ENCODE measurements around the gene NELFB.

Gene NELFB

GRCh38 chr9:137305060-137305797, 50.1 kb downstream of the NELFB start:
- DNase-seq: peak; percentile 43

- no peak for DNase-seq
These were observed 50.6 kb downstream of the NELFB start for GRCh38 chr9:137305798-137306065.

- no peak for DNase-seq
These were observed 51.1 kb downstream of the NELFB start for GRCh38 chr9:137306066-137306849.

DNA sequence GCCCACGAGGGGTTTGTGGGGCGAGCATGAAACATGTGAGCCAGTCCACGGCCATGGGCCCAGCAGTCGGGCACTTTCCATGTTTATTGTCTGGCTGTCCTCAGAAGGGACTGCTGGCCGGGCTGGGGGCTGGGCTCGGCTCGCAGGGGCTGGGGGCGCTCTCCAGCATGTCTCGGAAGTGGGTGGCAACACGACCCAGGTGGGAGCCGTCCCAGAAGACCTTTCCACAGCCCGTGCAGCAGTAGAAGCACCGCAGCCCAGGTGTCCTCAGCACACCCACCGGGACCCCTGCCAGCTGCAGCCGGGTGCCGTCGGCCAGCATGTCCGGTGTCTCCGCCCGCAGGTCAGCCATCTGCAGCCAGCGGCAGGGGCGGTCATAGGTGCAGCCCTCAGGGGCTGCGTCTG, 51.7 kb downstream of the NELFB start:
- no peak for DNase-seq

DNA sequence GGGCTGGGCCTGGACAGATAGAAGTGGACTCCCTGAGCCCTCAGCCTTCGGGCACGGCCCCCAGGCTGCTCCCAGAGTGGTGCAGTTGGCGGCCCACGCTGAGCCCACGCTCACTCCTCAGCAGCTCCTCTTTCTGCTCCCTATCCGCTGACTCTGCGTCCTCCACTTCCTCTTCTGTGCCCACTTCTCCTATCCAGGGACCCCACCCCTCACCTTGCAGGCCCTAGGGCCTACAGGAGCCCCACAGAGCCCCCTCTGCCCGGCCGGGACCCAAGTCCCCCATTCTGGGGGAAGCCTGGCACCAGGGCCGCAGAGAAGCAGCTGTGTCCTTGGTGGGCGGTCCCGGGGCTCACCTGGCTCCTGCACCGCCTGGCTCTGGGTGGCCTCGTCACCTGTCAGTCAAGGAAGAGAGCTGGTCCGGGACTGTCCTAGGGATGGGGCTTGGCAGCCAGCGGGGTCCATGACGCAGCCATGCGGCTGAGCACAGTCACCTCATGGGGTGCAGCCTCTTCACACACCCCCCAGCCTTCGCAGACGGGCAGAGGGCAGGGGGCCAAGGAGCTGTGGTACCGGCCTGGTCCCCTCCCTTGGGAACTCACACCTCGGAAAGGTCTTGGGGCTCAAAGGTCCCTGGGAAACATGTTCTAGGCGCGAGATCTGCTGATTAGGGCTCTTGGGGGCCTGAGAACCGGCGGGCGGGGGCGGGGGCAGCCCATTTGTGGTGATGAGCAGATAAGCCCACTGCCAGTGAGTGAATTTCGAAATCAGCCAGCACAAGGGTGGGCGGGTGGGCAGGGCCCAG, 52.3 kb downstream of the NELFB start:
- DNase-seq: no peak

- DNase-seq: no peak
These were observed 53.0 kb downstream of the NELFB start for GRCh38 chr9:137308057-137308619.

- no peak for DNase-seq
These were observed 54.5 kb downstream of the NELFB start for GRCh38 chr9:137309368-137310188.

- DNase-seq: no peak
These were observed 55.3 kb downstream of the NELFB start for GRCh38 chr9:137310189-137311052.

GRCh38 chr9:137311171-137311985, 56.3 kb downstream of the NELFB start:
- DNase-seq: no peak

GRCh38 chr9:137311986-137312851, 57.1 kb downstream of the NELFB start:
- no peak for DNase-seq

DNA sequence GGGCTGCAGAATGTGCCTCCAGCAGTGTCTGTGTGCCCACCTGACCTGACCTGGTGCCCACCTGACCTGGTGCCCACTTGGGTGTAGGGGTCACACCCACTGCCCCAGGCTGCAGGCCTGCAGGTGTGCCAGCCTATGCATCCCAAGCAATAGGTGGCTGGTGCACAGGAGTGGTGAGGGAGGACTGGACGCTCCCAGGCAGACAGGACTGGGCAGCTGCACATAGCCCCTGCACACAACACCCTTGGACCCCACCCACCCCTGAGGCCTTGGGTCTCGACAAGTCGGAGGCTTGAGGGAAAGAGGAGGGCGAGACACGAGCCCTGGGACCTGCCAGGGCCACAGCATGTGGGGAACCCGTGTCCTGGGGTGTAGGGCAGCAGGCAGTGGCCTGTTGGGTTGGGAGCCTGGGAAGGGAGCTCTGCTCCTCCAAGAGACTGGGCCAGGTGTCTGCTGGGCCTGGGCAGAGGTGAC, 57.8 kb downstream of the NELFB start:
- no peak for DNase-seq

- DNase-seq: no peak
These were observed 58.3 kb downstream of the NELFB start for GRCh38 chr9:137313326-137313936.

GRCh38 chr9:137313956-137314560, 58.9 kb downstream of the NELFB start:
- DNase-seq: no peak

DNA sequence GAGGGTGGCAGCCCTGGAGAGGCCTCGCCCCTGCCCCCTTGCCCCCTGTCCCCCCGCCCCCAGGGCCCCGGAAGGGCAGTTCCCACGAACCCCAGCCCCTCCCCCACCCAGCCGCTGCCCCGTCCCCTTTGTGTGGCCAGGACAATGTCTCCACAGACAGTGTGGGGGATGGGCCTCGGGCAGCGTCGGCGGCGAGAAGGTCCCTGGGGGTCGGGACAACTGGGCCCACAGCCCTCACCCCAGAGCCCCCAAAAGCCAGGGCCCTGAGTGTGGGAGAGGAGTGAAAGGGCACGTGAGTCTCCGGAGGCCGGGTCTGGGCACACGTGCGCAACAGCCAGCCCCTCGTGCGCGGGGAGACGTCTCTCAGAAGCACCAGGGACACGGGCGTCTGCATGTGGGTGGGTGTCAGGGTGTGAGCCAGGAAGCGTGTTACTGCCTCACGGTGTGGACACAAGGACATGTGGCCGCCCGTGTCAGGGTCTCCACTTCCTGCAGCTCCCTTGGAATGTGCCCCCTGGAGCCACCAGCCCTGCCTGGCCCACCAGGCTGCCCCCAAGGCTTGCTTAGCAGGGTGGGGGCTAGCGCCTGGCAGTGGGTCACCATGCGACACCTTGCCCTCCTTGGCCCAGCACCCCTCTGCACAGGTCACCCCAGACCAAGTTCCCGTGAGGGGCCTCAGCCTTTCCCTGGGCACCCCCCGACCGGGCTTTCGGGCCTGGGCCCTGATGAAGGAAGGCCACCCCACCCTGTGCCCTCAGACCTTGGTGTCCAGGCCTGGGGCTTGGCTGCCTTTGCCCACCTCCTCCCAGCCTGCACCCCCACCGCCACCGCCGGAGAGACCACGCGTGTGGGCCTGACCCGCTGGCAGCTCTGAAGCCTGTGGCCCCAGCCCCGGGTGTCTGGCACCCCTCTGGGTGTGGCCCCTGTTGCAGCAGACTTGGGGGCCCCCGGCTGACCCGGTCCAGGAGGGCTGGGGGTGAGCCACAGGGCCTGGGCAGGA, 59.7 kb downstream of the NELFB start:
- DNase-seq: no peak

GRCh38 chr9:137315581-137316011, 60.5 kb downstream of the NELFB start:
- no peak for DNase-seq

- no peak for DNase-seq
These were observed 61.2 kb downstream of the NELFB start for GRCh38 chr9:137316012-137316981.
